ENCODE measurements around the gene SDK1. TPM values are rescaled to one million over a fixed set of nuclear protein-coding genes. Genes with fewer than 3 reads are reported as not detected.
"Not testable (repeated sequence)": the region's sequence is repeated elsewhere in the genome, so short reads cannot be mapped to it uniquely, and the experiment has no call there.

Gene SDK1
- total RNA-seq, 1 donor from 2014 or later, result 16.7 TPM

GRCh38 chr7:4093035-4093434, 792.0 kb downstream of the SDK1 start:
- no peak for DNase-seq (ENCODE audit: extremely low spot score in 2 of 2)
- intact Hi-C loops (cut with DNase I), result no loop called here
- TF ChIP-seq POLR2AphosphoS5 (IDR thresholded peaks at IDR 0.05; ENCODE audit: insufficient read depth in 1 of 2, low read depth in 1 of 2) (no peak), POLR2A (IDR thresholded peaks at IDR 0.05) (no peak), CTCF (IDR thresholded peaks at IDR 0.05) (no peak)
- H3K4me3 ChIP-seq, result no peak overlapping the region
- no peak overlapping the region for H3K27ac ChIP-seq
- no peaks in the 10 kb centered on the region for H3K36me3 ChIP-seq
- H3K27me3 ChIP-seq, result no peaks in the 10 kb centered on the region
- no peaks in the 10 kb centered on the region for H3K9me3 ChIP-seq
- peaks cover 10% of the 10 kb centered on the region for H3K4me1 ChIP-seq

- intact Hi-C loops (cut with DNase I), result no loop called here
- Histone ChIP-seq H3K27ac (no peak overlapping the region), H3K27me3 (no peaks in the 10 kb centered on the region), H3K36me3 (no peaks in the 10 kb centered on the region), H3K9me3 (no peaks in the 10 kb centered on the region), H3K4me3 (no peak overlapping the region), H3K4me1 (peaks cover 10% of the 10 kb centered on the region)
- no peak for DNase-seq (ENCODE audit: extremely low spot score in 2 of 2)
- TF ChIP-seq CTCF (IDR thresholded peaks at IDR 0.05) (no peak), POLR2A (IDR thresholded peaks at IDR 0.05) (no peak), POLR2AphosphoS5 (IDR thresholded peaks at IDR 0.05; ENCODE audit: insufficient read depth in 1 of 2, low read depth in 1 of 2) (no peak)
Observed at GRCh38 chr7:4093483-4093882, 792.4 kb downstream of the SDK1 start.

- intact Hi-C loops (cut with DNase I); H3K4me1 ChIP-seq; H3K27ac ChIP-seq; DNase-seq (ENCODE audit: extremely low spot score in 2 of 2); H3K4me3 ChIP-seq; H3K36me3 ChIP-seq; H3K27me3 ChIP-seq; H3K9me3 ChIP-seq: not testable (repeated sequence)
Observed at GRCh38 chr7:4094158-4094557, 793.1 kb downstream of the SDK1 start.

DNA sequence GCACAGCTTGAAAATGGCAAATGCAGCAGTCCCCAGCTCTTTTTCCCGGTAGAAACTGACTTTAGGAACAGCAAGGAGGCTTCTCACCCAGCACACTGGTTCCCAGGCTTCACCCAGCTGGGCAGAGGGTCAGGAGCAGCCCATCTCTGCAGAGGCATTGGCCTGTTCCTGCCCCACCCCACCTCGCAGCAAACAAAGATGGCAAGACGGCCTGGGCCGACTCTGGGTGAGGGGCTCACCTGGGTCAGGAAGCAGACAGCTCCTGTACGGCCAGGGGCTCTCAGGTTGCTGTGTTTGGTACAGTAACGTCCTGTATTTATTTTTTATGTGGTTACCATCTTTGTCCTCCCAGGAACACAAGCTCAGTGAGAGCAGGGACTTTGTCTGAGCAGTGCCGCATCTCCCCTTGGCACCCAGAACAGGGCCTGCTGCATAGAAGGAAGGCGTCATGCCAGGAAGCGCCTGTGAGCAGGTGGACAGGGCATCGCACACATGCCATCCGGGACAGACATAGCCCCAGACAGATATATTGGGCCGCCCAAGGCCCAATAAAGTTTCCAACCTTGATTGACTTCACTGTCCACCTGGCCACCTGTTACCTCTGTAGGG, 796.1 kb downstream of the SDK1 start:
- H3K36me3 ChIP-seq, result no peaks in the 10 kb centered on the region
- DNase-seq (ENCODE audit: extremely low spot score in 2 of 2), result no peak
- H3K9me3 ChIP-seq, result no peaks in the 10 kb centered on the region
- TF ChIP-seq POLR2A (IDR thresholded peaks at IDR 0.05) (no peak), POLR2AphosphoS5 (IDR thresholded peaks at IDR 0.05; ENCODE audit: insufficient read depth in 1 of 2, low read depth in 1 of 2) (no peak), CTCF (IDR thresholded peaks at IDR 0.05) (no peak)
- H3K27me3 ChIP-seq, result no peaks in the 10 kb centered on the region
- intact Hi-C loops (cut with DNase I), result no loop called here
- H3K4me3 ChIP-seq, result no peak overlapping the region
- H3K27ac ChIP-seq, result no peak overlapping the region
- peaks cover 9% of the 10 kb centered on the region for H3K4me1 ChIP-seq

GRCh38 chr7:4098169-4098568, 797.1 kb downstream of the SDK1 start:
- no peaks in the 10 kb centered on the region for H3K27me3 ChIP-seq

More at GRCh38 chr7:4098169-4098568, 797.1 kb downstream of the SDK1 start:
- no peaks in the 10 kb centered on the region for H3K4me1 ChIP-seq
- no peak for DNase-seq (ENCODE audit: extremely low spot score in 2 of 2)
- H3K27ac ChIP-seq, result no peak overlapping the region
- H3K36me3 ChIP-seq, result no peaks in the 10 kb centered on the region
- TF ChIP-seq CTCF (IDR thresholded peaks at IDR 0.05) (no peak), POLR2AphosphoS5 (IDR thresholded peaks at IDR 0.05; ENCODE audit: insufficient read depth in 1 of 2, low read depth in 1 of 2) (no peak), POLR2A (IDR thresholded peaks at IDR 0.05) (no peak)
- no peaks in the 10 kb centered on the region for H3K9me3 ChIP-seq
- no peak overlapping the region for H3K4me3 ChIP-seq
- intact Hi-C loops (cut with DNase I), result no loop called here

Data from vagina (tissue), 2 donors.